H1 (cell line): Measurements from ENCODE around the gene SGK1. TPM values are rescaled to one million over a fixed set of nuclear protein-coding genes. Genes with fewer than 3 reads are reported as not detected.

Source experiments
- ATF3 ChIP-seq: IDR thresholded peaks from 2 replicates; pipeline ENCODE4 v1.6.1; 2011; ENCODE audit warnings: low read depth, mild to moderate bottlenecking, low read length; ENCODE audit not compliant: insufficient read depth
- SP4 ChIP-seq: IDR thresholded peaks from 2 replicates; pipeline ENCODE4 v1.6.1; 2012; ENCODE audit warnings: low read length, inconsistent platforms
- TAF7 ChIP-seq: optimal IDR thresholded peaks from 2 replicates; pipeline ENCODE3; 2011; ENCODE audit warnings: low read depth, mild to moderate bottlenecking, inconsistent platforms, low read length, moderate library complexity, borderline replicate concordance
- USF2 ChIP-seq: IDR thresholded peaks from 2 replicates; pipeline ENCODE4 v1.6.1; 2011; ENCODE audit warnings: low read length, improper control_type of control experiment
- polyA plus RNA-seq, 7 experiments: library from polyadenylated mRNA; depleted of rRNA in 3 of 7; stranded (reverse) in 5 of 7; unstranded in 2 of 7; fragments of >200 nt in 5 of 7; fragments of 200-250 nt in 2 of 7; gene quantifications; 1 replicate in 5 of 7; 2 replicates in 1 of 7; 4 replicates in 1 of 7; pipeline versions ENCODE4 v1.2.1 to v1.2.3, GENCODE V29; 2011 to 2013; ENCODE audit warnings: missing spikeins in 2 of 7, mixed read lengths in 2 of 7
- total RNA-seq: library from RNA; stranded (reverse); fragmentation: NEBNext Ultra II Directional; extraction: Animal tissue kit (Norgen Biotek cat#: 25700); gene quantifications from 2 replicates; pipeline ENCODE4 v1.2.1, GENCODE V29; 2021

Gene SGK1
- total and polyA plus RNA-seq, 2 of the 8 experiments (the other 6 are each of a cell fraction or from before 2014, with no cell fraction given), result 14.5 to 18.4 TPM

GRCh38 chr6:134148566-134148965 lies 169.3 kb downstream of the SGK1 start (continued):
- TF ChIP-seq TAF7, result no peak
- no peak for TF ChIP-seq ATF3
- TF ChIP-seq SP4, result no peak
- TF ChIP-seq USF2, result no peak
